ENCODE data around the gene MUCL1. TPM values are rescaled to one million over a fixed set of nuclear protein-coding genes. Genes with fewer than 3 reads are reported as not detected.
"Not testable (repeated sequence)": the region's sequence is repeated elsewhere in the genome, so short reads cannot be mapped to it uniquely, and the experiment has no call there.

The MUCL1 gene
- polyA plus RNA-seq (ENCODE audit: insufficient read length in 10 of 10) = not detected
- long read RNA-seq, donor 1 = 0 reads
- long read RNA-seq, donor 2 = 0 reads
- long read RNA-seq, donor 3 = 0 reads
- long read RNA-seq, donor 4 = 0 reads
- long read RNA-seq, donor 5 = 0 reads
- long read RNA-seq, donor 6 = 0 reads
- long read RNA-seq, donor 7 = 0 reads
- long read RNA-seq, donor 8 = 0 reads
- long read RNA-seq, donor 9 = 0 reads

GRCh38 chr12:54853933-54854538 is at the start of gene MUCL1:
TSS of gene MUCL1 (plus strand) at chr12:54854516. CDS start at chr12:54854583, 67 bp downstream.
- peak; percentile 18 to 45 (median 24) for DNase-seq

- no peak for DNase-seq
These were observed 32.6 kb upstream of the MUCL1 start for GRCh38 chr12:54821676-54822075.

GRCh38 chr12:54824402-54824801 is 29.9 kb upstream of the MUCL1 start:
- DNase-seq = no peak

- no peak for DNase-seq
These were observed 24.8 kb upstream of the MUCL1 start for GRCh38 chr12:54829511-54829910.

GRCh38 chr12:54830199-54830598 is 24.1 kb upstream of the MUCL1 start:
- no peak for DNase-seq

GRCh38 chr12:54831631-54832030 is 22.7 kb upstream of the MUCL1 start:
- no peak for DNase-seq

- DNase-seq = peak in 1 of 3 donors; percentile 9
These were observed 14.0 kb upstream of the MUCL1 start for GRCh38 chr12:54840244-54840865.

- no peak for DNase-seq
These were observed 3.1 kb downstream of the MUCL1 start for GRCh38 chr12:54857406-54857805.

GRCh38 chr12:54858562-54858961 is 4.2 kb downstream of the MUCL1 start:
- DNase-seq = no peak

GRCh38 chr12:54859502-54859901 is 5.2 kb downstream of the MUCL1 start:
- no peak for DNase-seq

- DNase-seq = no peak
These were observed 7.6 kb downstream of the MUCL1 start for GRCh38 chr12:54861927-54862326.

- DNase-seq = no peak
These were observed 9.8 kb downstream of the MUCL1 start for GRCh38 chr12:54863948-54864618.

- peak in 1 of 3 donors; percentile 6 for DNase-seq
These were observed 11.5 kb downstream of the MUCL1 start for GRCh38 chr12:54865683-54866324.

- no peak for DNase-seq
These were observed 14.4 kb downstream of the MUCL1 start for GRCh38 chr12:54868690-54869089.

GRCh38 chr12:54870048-54870447 is 15.7 kb downstream of the MUCL1 start:
- DNase-seq = no peak

- no peak for DNase-seq
These were observed 16.3 kb downstream of the MUCL1 start for GRCh38 chr12:54870617-54871016.

GRCh38 chr12:54879150-54879549 is 24.8 kb downstream of the MUCL1 start:
- no peak for DNase-seq

- no peak for DNase-seq
These were observed 25.3 kb downstream of the MUCL1 start for GRCh38 chr12:54879579-54879978.

- peak in 1 of 3 donors; percentile 2 for DNase-seq
These were observed 27.8 kb downstream of the MUCL1 start for GRCh38 chr12:54882079-54882478.

GRCh38 chr12:54882597-54882996 is 28.3 kb downstream of the MUCL1 start:
- not testable (repeated sequence) for DNase-seq

GRCh38 chr12:54888428-54888827 is 34.1 kb downstream of the MUCL1 start:
- not testable (repeated sequence) for DNase-seq

- no peak for DNase-seq
These were observed 36.0 kb downstream of the MUCL1 start for GRCh38 chr12:54890339-54890738.

Measured in muscle of back (tissue), 13 donors.